Adrenal gland (tissue), 5 donors: Measurements from ENCODE around the gene ASMTL.

ENCODE experiments used
- POLR2A ChIP-seq, 2 donors: fragments of 450-650 bp; IDR thresholded peaks; one replicate each; pipeline ENCODE4 v1.6.1; 2017; ENCODE audit warnings: antibody characterized with exemption in 2 of 2, mild to moderate bottlenecking in 2 of 2, moderate library complexity in 1 of 2
- TF ChIP-seq, protein P1 (sequence below), 6 experiments: fragments of 450-650 bp in 4 of 6; fragments of 200-600 bp in 2 of 6; sonication (generic) in 1 of 6; IDR thresholded peaks; 1 replicate in 5 of 6; 2 replicates in 1 of 6; pipeline versions ENCODE4 v1.5.1 to v1.8.0; 2016 to 2021; ENCODE audit warnings: antibody characterized with exemption in 6 of 6, mild to moderate bottlenecking in 2 of 6, moderate library complexity in 1 of 6
- donor health status: DM: no; HTN: no; CAD: no.

DNA sequence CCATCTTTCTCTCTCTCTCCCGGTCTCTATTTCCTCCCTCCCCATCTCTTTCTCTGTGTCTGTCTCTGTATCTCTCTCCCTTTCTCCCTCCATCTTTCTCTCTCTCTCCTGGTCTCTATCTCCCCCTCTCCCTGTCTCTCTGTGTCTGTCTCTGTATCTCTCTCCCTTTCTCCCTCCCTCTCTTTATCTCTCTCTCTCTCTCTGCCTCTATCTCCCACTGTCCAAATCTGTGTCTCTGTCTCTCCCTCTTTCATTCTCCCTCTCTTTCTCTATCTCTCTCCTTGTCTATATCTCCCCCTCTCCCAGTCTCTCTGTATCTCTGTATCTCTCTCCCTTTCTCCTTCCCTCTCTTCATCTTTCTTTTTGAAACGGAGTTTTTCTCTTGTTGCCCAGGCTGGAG is 92.5 kb downstream of the ASMTL start:
- TF ChIP-seq, protein P1, sequence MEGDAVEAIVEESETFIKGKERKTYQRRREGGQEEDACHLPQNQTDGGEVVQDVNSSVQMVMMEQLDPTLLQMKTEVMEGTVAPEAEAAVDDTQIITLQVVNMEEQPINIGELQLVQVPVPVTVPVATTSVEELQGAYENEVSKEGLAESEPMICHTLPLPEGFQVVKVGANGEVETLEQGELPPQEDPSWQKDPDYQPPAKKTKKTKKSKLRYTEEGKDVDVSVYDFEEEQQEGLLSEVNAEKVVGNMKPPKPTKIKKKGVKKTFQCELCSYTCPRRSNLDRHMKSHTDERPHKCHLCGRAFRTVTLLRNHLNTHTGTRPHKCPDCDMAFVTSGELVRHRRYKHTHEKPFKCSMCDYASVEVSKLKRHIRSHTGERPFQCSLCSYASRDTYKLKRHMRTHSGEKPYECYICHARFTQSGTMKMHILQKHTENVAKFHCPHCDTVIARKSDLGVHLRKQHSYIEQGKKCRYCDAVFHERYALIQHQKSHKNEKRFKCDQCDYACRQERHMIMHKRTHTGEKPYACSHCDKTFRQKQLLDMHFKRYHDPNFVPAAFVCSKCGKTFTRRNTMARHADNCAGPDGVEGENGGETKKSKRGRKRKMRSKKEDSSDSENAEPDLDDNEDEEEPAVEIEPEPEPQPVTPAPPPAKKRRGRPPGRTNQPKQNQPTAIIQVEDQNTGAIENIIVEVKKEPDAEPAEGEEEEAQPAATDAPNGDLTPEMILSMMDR (IDR thresholded peaks at IDR 0.05) = no peak
- no peak for TF ChIP-seq POLR2A (IDR thresholded peaks at IDR 0.05)
